K562 (cell line): ENCODE measurements around the gene KCNMB3. TPM values are rescaled to one million over a fixed set of nuclear protein-coding genes. Genes with fewer than 3 reads are reported as not detected.

Experiments
- CBX1 ChIP-seq: sonication (generic); IDR thresholded peaks from 2 replicates; pipeline ENCODE4 v1.6.1; 2016; ENCODE audit warnings: antibody characterized with exemption, low read depth, mild to moderate bottlenecking
- FOXK1 ChIP-seq: sonication (generic); formaldehyde crosslinking; IDR thresholded peaks from 2 replicates; pipeline ENCODE4 v1.8.0; 2022; ENCODE audit warnings: missing genetic modification reagents, mild to moderate bottlenecking, borderline replicate concordance
- GTF2E2 ChIP-seq: fragments of 200-800 bp; sonication (Bioruptor generic); IDR thresholded peaks from 2 replicates; pipeline ENCODE4 v1.6.1; 2016; ENCODE audit warnings: missing genetic modification characterization, missing compliant biosample characterization
- HDAC6 ChIP-seq: IDR thresholded peaks from 2 replicates; pipeline ENCODE4 v1.6.1; 2012; ENCODE audit warnings: low read depth, mild to moderate bottlenecking, control low read depth, inconsistent platforms, low read length, moderate library complexity
- HSF4 ChIP-seq: fragments of 250-450 bp; sonication (Bioruptor Pico); IDR thresholded peaks from 2 replicates; pipeline ENCODE4 v2.1.2; 2022; ENCODE audit warnings: mild to moderate bottlenecking, moderate library complexity, borderline replicate concordance
- PML ChIP-seq: IDR thresholded peaks from 2 replicates; pipeline ENCODE4 v1.6.1; 2012; ENCODE audit warnings: low read length, inconsistent platforms
- RBM22 ChIP-seq: fragments of 200-400 bp; formaldehyde crosslinking; IDR thresholded peaks from 2 replicates; pipeline ENCODE4 v1.6.1; 2018; ENCODE audit warnings: low read length, low read depth; ENCODE audit not compliant: poor library complexity, severe bottlenecking
- SAFB ChIP-seq: fragments of 200-400 bp; formaldehyde crosslinking; IDR thresholded peaks from 2 replicates; pipeline ENCODE4 v1.6.1; 2017; ENCODE audit warnings: low read depth, low read length, borderline replicate concordance
- SOX6 ChIP-seq: fragments of 450-650 bp; IDR thresholded peaks from 2 replicates; pipeline ENCODE4 v1.6.1; 2014; ENCODE audit warnings: mild to moderate bottlenecking
- TAF1 ChIP-seq: IDR thresholded peaks from 2 replicates; pipeline ENCODE4 v1.6.1; 2011; ENCODE audit warnings: mild to moderate bottlenecking, low read length, moderate library complexity; ENCODE audit not compliant: insufficient read depth, control insufficient read depth, severe bottlenecking; ENCODE audit errors: extremely low read depth
- TAF15 ChIP-seq: fragments of 200-400 bp; formaldehyde crosslinking; IDR thresholded peaks from 2 replicates; pipeline ENCODE4 v1.6.1; 2017; ENCODE audit warnings: mild to moderate bottlenecking, low read depth, low read length, moderate library complexity
- TFAP4 ChIP-seq: sonication (generic); formaldehyde crosslinking; IDR thresholded peaks from 2 replicates; pipeline ENCODE4 v1.8.0; 2022; ENCODE audit warnings: missing genetic modification reagents, mild to moderate bottlenecking, moderate library complexity, borderline replicate concordance
- polyA plus RNA-seq, 8 experiments: library from polyadenylated mRNA; depleted of rRNA in 4 of 8; stranded (reverse) in 5 of 8; unstranded in 3 of 8; fragments of >200 nt; fragmentation: Nextera tagmentation in 2 of 8; fragmentation: Illumina TruSeq in 1 of 8; extraction: Ambion mirVana in 2 of 8; extraction: Trizol in 1 of 8; gene quantifications; 2 replicates each; pipeline versions ENCODE4 v1.2.1 to v1.2.3, GENCODE V29; 2011 to 2014; ENCODE audit warnings: inconsistent platforms in 1 of 8, missing spikeins in 1 of 8
- total RNA-seq, 7 experiments: library from RNA; depleted of rRNA in 6 of 7; stranded (reverse); fragments of >200 nt in 6 of 7; fragmentation: Illumina TruSeq in 2 of 7; extraction: Trizol in 2 of 7; gene quantifications; 2 replicates each; pipeline versions ENCODE4 v1.2.1 to v1.2.3, GENCODE V29; 2011 to 2021; ENCODE audit warnings: low replicate concordance in 1 of 7
- TF ChIP-seq, protein P1 (sequence below): fragments of 250-450 bp; sonication (Bioruptor Pico); IDR thresholded peaks from 2 replicates; pipeline ENCODE4 v1.4.0; 2020
- TF ChIP-seq, protein P2 (sequence below), 2 experiments: IDR thresholded peaks; 2 replicates each; pipeline ENCODE4 v1.6.1; 2012; ENCODE audit warnings: improper control_type of control experiment in 2 of 2, low read depth in 2 of 2, low read length in 2 of 2, borderline replicate concordance in 1 of 2
- TF ChIP-seq, protein P3 (sequence below): sonication (generic); formaldehyde crosslinking; IDR thresholded peaks from 2 replicates; pipeline ENCODE4 v1.8.1; 2023; ENCODE audit warnings: mild to moderate bottlenecking, missing genetic modification reagents

The KCNMB3 gene
- total and polyA plus RNA-seq, 9 of the 15 experiments (the other 6 are each of a cell fraction or from before 2014, with no cell fraction given) = 7.0 to 21.1 (median 14.3) TPM

- no peak for TF ChIP-seq HSF4 (CRISPR knock-in tag)
- peak; percentile 71; the same call in 1 of the 2 replicates for TF ChIP-seq CBX1
- peak; percentile 59 for TF ChIP-seq RBM22
- no peak for TF ChIP-seq TAF15
- TF ChIP-seq HDAC6 = no peak
- TF ChIP-seq TAF1 = peak; percentile 90
- TF ChIP-seq PML = peak; percentile 45; the same call in 1 of the 2 replicates
- 0 out of 2 replicates have a peak, but pooled peaks have one; percentile 27 for TF ChIP-seq TFAP4 (CRISPR knock-in tag)
- TF ChIP-seq, protein P1, sequence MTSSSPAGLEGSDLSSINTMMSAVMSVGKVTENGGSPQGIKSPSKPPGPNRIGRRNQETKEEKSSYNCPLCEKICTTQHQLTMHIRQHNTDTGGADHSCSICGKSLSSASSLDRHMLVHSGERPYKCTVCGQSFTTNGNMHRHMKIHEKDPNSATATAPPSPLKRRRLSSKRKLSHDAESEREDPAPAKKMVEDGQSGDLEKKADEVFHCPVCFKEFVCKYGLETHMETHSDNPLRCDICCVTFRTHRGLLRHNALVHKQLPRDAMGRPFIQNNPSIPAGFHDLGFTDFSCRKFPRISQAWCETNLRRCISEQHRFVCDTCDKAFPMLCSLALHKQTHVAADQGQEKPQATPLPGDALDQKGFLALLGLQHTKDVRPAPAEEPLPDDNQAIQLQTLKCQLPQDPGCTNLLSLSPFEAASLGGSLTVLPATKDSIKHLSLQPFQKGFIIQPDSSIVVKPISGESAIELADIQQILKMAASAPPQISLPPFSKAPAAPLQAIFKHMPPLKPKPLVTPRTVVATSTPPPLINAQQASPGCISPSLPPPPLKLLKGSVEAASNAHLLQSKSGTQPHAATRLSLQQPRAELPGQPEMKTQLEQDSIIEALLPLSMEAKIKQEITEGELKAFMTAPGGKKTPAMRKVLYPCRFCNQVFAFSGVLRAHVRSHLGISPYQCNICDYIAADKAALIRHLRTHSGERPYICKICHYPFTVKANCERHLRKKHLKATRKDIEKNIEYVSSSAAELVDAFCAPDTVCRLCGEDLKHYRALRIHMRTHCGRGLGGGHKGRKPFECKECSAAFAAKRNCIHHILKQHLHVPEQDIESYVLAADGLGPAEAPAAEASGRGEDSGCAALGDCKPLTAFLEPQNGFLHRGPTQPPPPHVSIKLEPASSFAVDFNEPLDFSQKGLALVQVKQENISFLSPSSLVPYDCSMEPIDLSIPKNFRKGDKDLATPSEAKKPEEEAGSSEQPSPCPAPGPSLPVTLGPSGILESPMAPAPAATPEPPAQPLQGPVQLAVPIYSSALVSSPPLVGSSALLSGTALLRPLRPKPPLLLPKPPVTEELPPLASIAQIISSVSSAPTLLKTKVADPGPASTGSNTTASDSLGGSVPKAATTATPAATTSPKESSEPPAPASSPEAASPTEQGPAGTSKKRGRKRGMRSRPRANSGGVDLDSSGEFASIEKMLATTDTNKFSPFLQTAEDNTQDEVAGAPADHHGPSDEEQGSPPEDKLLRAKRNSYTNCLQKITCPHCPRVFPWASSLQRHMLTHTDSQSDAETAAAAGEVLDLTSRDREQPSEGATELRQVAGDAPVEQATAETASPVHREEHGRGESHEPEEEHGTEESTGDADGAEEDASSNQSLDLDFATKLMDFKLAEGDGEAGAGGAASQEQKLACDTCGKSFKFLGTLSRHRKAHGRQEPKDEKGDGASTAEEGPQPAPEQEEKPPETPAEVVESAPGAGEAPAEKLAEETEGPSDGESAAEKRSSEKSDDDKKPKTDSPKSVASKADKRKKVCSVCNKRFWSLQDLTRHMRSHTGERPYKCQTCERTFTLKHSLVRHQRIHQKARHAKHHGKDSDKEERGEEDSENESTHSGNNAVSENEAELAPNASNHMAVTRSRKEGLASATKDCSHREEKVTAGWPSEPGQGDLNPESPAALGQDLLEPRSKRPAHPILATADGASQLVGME (CRISPR knock-in tag) = peak; percentile 67; the same call in 1 of the 2 replicates
- peak; percentile 86 for TF ChIP-seq GTF2E2 (tag)
- TF ChIP-seq, protein P2, sequence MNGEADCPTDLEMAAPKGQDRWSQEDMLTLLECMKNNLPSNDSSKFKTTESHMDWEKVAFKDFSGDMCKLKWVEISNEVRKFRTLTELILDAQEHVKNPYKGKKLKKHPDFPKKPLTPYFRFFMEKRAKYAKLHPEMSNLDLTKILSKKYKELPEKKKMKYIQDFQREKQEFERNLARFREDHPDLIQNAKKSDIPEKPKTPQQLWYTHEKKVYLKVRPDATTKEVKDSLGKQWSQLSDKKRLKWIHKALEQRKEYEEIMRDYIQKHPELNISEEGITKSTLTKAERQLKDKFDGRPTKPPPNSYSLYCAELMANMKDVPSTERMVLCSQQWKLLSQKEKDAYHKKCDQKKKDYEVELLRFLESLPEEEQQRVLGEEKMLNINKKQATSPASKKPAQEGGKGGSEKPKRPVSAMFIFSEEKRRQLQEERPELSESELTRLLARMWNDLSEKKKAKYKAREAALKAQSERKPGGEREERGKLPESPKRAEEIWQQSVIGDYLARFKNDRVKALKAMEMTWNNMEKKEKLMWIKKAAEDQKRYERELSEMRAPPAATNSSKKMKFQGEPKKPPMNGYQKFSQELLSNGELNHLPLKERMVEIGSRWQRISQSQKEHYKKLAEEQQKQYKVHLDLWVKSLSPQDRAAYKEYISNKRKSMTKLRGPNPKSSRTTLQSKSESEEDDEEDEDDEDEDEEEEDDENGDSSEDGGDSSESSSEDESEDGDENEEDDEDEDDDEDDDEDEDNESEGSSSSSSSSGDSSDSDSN (IDR thresholded peaks at IDR 0.05; ENCODE audit: borderline replicate concordance in 1 of 2, low read depth in 2 of 2, low read length in 2 of 2) = peak; percentile 79 to 86; a peak in 3 of 4 replicates
- peak; percentile 45; the same call in 1 of the 2 replicates for TF ChIP-seq SAFB
- no peak for TF ChIP-seq FOXK1 (CRISPR knock-in tag)
- TF ChIP-seq, protein P3, sequence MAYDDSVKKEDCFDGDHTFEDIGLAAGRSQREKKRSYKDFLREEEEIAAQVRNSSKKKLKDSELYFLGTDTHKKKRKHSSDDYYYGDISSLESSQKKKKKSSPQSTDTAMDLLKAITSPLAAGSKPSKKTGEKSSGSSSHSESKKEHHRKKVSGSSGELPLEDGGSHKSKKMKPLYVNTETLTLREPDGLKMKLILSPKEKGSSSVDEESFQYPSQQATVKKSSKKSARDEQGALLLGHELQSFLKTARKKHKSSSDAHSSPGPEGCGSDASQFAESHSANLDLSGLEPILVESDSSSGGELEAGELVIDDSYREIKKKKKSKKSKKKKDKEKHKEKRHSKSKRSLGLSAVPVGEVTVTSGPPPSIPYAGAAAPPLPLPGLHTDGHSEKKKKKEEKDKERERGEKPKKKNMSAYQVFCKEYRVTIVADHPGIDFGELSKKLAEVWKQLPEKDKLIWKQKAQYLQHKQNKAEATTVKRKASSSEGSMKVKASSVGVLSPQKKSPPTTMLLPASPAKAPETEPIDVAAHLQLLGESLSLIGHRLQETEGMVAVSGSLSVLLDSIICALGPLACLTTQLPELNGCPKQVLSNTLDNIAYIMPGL = 0 out of 2 replicates have a peak, but pooled peaks have one; percentile 55
- TF ChIP-seq SOX6 = peak; percentile 41; the same call in 1 of the 2 replicates
Measured at GRCh38 chr3:179260949-179261765, 10.2 kb upstream of the KCNMB3 start (continued).
